K562 (cell line): ENCODE data around the gene ATP5F1D. TPM values are rescaled to one million over a fixed set of nuclear protein-coding genes. Genes with fewer than 3 reads are reported as not detected.

ENCODE experiments used
- ATAC-seq: fragments of 200-7000 bp; cut with Tn5 transposase; 3 replicates; pipeline ENCODE4 v1.9.1; 2020; ENCODE audit warnings: moderate library complexity
- BruUV-seq: library from RNA; stranded (reverse); fragments of 400-500 nt; replicated peaks from 2 replicates; lab custom pipeline; 2021; lab: Mats Ljungman, UMichigan
- CTCF ChIA-PET: fragments of 300-600 bp; formaldehyde crosslinking; extraction: SDS; loops from one replicate; lab custom pipeline; 2021; ENCODE audit warnings: low intra/inter-chr PET ratio; lab: Yijun Ruan, JAX
- POLR2A ChIA-PET: fragments of 300-600, 350-650 bp; sonication (Branson Sonifier 250); formaldehyde crosslinking; extraction: SDS; loops from one replicate; lab custom pipeline; 2021; ENCODE audit warnings: antibody characterized with exemption, inconsistent platforms; lab: Yijun Ruan, JAX
- DNase-seq, 4 experiments: peaks; one replicate each; pipeline versions ENCODE4 v3.0.0 to v3.0.0-alpha.2; 2011 to 2018; ENCODE audit warnings: low spot score in 3 of 4, mixed read lengths in 3 of 4; ENCODE audit errors: extremely low read depth in 1 of 4
- FAIRE-seq: peaks from 2 replicates; lab custom pipeline; 2011; peaks lifted over from hg19 to GRCh38; lab: Jason Lieb, UNC
- H2AFZ ChIP-seq: 2 replicates; pipeline ENCODE4 v1.6.0; 2011; ENCODE audit warnings: low read depth, low read length, control low read depth, inconsistent platforms
- H3K27ac ChIP-seq: fragments of 200-600 bp; 3 replicates; pipeline ENCODE4 v1.8.0; 2011; ENCODE audit warnings: low read depth, mild to moderate bottlenecking, control low read depth, inconsistent platforms, low read length, moderate library complexity, mixed read lengths; ENCODE audit errors: extremely low read depth
- H3K27me3 ChIP-seq, 2 experiments: fragments of 300-600 bp in 1 of 2; 2 replicates in 1 of 2; 3 replicates in 1 of 2; pipeline versions ENCODE4 v1.6.0 to v1.8.0; 2011; ENCODE audit warnings: inconsistent platforms in 2 of 2, low read length in 2 of 2, mild to moderate bottlenecking in 1 of 2, mixed read lengths in 1 of 2, moderate library complexity in 1 of 2; ENCODE audit not compliant: control insufficient read depth in 2 of 2, insufficient read depth in 2 of 2
- H3K36me3 ChIP-seq: fragments of 300-600 bp; 3 replicates; pipeline ENCODE4 v1.8.0; 2011; ENCODE audit warnings: mild to moderate bottlenecking, low read length, inconsistent platforms; ENCODE audit not compliant: control insufficient read depth, insufficient read depth
- H3K4me1 ChIP-seq, 2 experiments: fragments of 200-600 bp in 1 of 2; replicated peaks in 1 of 2; 2 replicates in 1 of 2; 3 replicates in 1 of 2; pipeline versions ENCODE4 v1.5.1 to v1.8.0; 2011; ENCODE audit warnings: inconsistent platforms in 2 of 2, low read length in 2 of 2, mild to moderate bottlenecking in 1 of 2, mixed read lengths in 1 of 2, moderate library complexity in 1 of 2; ENCODE audit not compliant: control insufficient read depth in 2 of 2, insufficient read depth in 2 of 2
- H3K4me2 ChIP-seq: 2 replicates; pipeline ENCODE4 v1.6.1; 2011; ENCODE audit warnings: low read length, control low read depth, inconsistent platforms, mixed read lengths; ENCODE audit not compliant: insufficient read depth
- H3K4me3 ChIP-seq: fragments of 200-600 bp; sonication (generic), shearing (Covaris generic); 2 replicates; pipeline ENCODE4 v1.5.1; 2016; ENCODE audit warnings: control low read depth, inconsistent platforms
- H3K79me2 ChIP-seq: fragments of 200-600 bp; 3 replicates; pipeline ENCODE4 v1.8.0; 2011; ENCODE audit warnings: low read length, inconsistent platforms; ENCODE audit not compliant: control insufficient read depth, insufficient read depth
- H3K9ac ChIP-seq, 2 experiments: 2 replicates each; pipeline versions ENCODE4 v1.6.0 to v1.6.1; 2011; ENCODE audit warnings: low read depth in 2 of 2, low read length in 2 of 2, control low read depth in 1 of 2, inconsistent platforms in 1 of 2, mild to moderate bottlenecking in 1 of 2, mixed read lengths in 1 of 2; ENCODE audit not compliant: insufficient read depth in 1 of 2
- H3K9me1 ChIP-seq: one replicate; pipeline ENCODE4 v1.6.0; 2011; ENCODE audit warnings: inconsistent platforms, mild to moderate bottlenecking, low read length, moderate library complexity; ENCODE audit not compliant: control insufficient read depth, insufficient read depth
- H3K9me3 ChIP-seq: replicated peaks from 2 replicates; pipeline ENCODE4 v1.5.1; 2011; ENCODE audit warnings: low read depth, low read length, inconsistent platforms; ENCODE audit not compliant: control insufficient read depth, insufficient read depth
- H4K20me1 ChIP-seq: replicated peaks from 2 replicates; pipeline ENCODE4 v1.6.1; 2011; ENCODE audit warnings: low read length, inconsistent platforms, mixed read lengths; ENCODE audit not compliant: control insufficient read depth, insufficient read depth
- BCOR ChIP-seq: fragments of 450-650 bp; IDR thresholded peaks from 2 replicates; pipeline ENCODE4 v1.6.1; 2016
- KDM1A ChIP-seq, 2 experiments: fragments of 450-650 bp; IDR thresholded peaks; 2 replicates each; pipeline ENCODE4 v1.6.1; 2016; ENCODE audit warnings: mild to moderate bottlenecking in 2 of 2
- YY1 ChIP-seq, 3 experiments: IDR thresholded peaks; 2 replicates each; pipeline ENCODE4 v1.6.1; 2011; ENCODE audit warnings: low read length in 2 of 3, mild to moderate bottlenecking in 2 of 3, moderate library complexity in 2 of 3, borderline replicate concordance in 1 of 3, control low read depth in 1 of 3, low read depth in 1 of 3; ENCODE audit not compliant: insufficient read depth in 3 of 3, insufficient replicate concordance in 2 of 3, control insufficient read depth in 1 of 3, insufficient read length in 1 of 3; ENCODE audit errors: extremely low read depth in 1 of 3
- ZNF347 ChIP-seq: fragments of 450-650 bp; formaldehyde crosslinking; IDR thresholded peaks from 2 replicates; pipeline ENCODE4 v1.4.0; 2020; ENCODE audit warnings: low read depth, mild to moderate bottlenecking, moderate library complexity
- WGBS: fragments of 100-300 bp; shearing (Covaris generic); methylation state at CpG from one replicate; pipeline ENCODE4 v1.1.6; 2016; ENCODE audit warnings: low coverage, mixed read lengths; ENCODE audit not compliant: insufficient coverage; ENCODE audit errors: missing lambda C conversion rate; 5-methylcytosine and 5-hydroxymethylcytosine counted together
- in situ Hi-C: fragments of 300-500 bp; cut with MboI; formaldehyde crosslinking; loops from 4 replicates; pipeline ENCODE4 v1.15.0; 2018; ENCODE audit warnings: inconsistent platforms, mixed read lengths
- intact Hi-C: fragments of 100-400 bp; cut with micrococcal nuclease; formaldehyde crosslinking; loops from 2 replicates; pipeline ENCODE4 v1.14.2; 2022
- polyA plus RNA-seq, 8 experiments: library from polyadenylated mRNA; depleted of rRNA in 4 of 8; stranded (reverse) in 5 of 8; unstranded in 3 of 8; fragments of >200 nt; fragmentation: Nextera tagmentation in 2 of 8; fragmentation: Illumina TruSeq in 1 of 8; extraction: Ambion mirVana in 2 of 8; extraction: Trizol in 1 of 8; gene quantifications; 2 replicates each; pipeline versions ENCODE4 v1.2.1 to v1.2.3, GENCODE V29; 2011 to 2014; ENCODE audit warnings: inconsistent platforms in 1 of 8, missing spikeins in 1 of 8
- total RNA-seq, 7 experiments: library from RNA; depleted of rRNA in 6 of 7; stranded (reverse); fragments of >200 nt in 6 of 7; fragmentation: Illumina TruSeq in 2 of 7; extraction: Trizol in 2 of 7; gene quantifications; 2 replicates each; pipeline versions ENCODE4 v1.2.1 to v1.2.3, GENCODE V29; 2011 to 2021; ENCODE audit warnings: low replicate concordance in 1 of 7

The ATP5F1D gene
- total and polyA plus RNA-seq, 9 of the 15 experiments (the other 6 are each of a cell fraction or from before 2014, with no cell fraction given), result 3.9 to 409 (median 36.8) TPM

GRCh38 chr19:1276628-1277022, 35.1 kb downstream of the ATP5F1D start:
- H4K20me1 ChIP-seq, result peaks cover 18% of the 10 kb centered on the region
- peaks cover 42 to 93% of the 10 kb centered on the region in 2 experiments for H3K4me1 ChIP-seq
- H3K9ac ChIP-seq, result peak overlapping the region; percentile 90 to 92
- POLR2A ChIA-PET, result interaction anchor here (0.7 to 2.2 kb wide), 3 partner anchors 7 to 164 kb away, joined by 3 to 7 read pairs (median 3); partner anchors contain the start of gene CIRBP
- H3K9me1 ChIP-seq, result no peaks in the 10 kb centered on the region
- peaks cover 75% of the 10 kb centered on the region for H3K36me3 ChIP-seq
- H3K4me3 ChIP-seq, result peak overlapping the region; percentile 68
- no peak overlapping the region for H2AFZ ChIP-seq
- in situ Hi-C loops, result loop anchor here (5.0 kb wide), 1 partner anchor 106 kb away; the partner anchor contains the start of gene NDUFS7
- H3K9me3 ChIP-seq, result no peaks in the 10 kb centered on the region
- no TSS peak for BruUV-seq
- no peak for DNase-seq
- intact Hi-C loops, result loop anchor here (10.0 kb wide), 1 partner anchor 168 kb away; no protein-coding TSS in a partner anchor
- H3K27me3 ChIP-seq, result no peaks in the 10 kb centered on the region
- CTCF ChIA-PET, result interaction anchor here (0.7 kb wide), 1 partner anchor 49 kb away, joined by 3 read pairs; no protein-coding TSS in a partner anchor
- TF ChIP-seq ZNF347 (CRISPR knock-in tag) (no peak), KDM1A (IDR thresholded peaks at IDR 0.05) (peak in 1 of 2 experiments; percentile 71), YY1 (IDR thresholded peaks at IDR 0.05; ENCODE audit: borderline replicate concordance in 1 of 3, control insufficient read depth in 1 of 3, extremely low read depth in 1 of 3, insufficient read depth in 3 of 3, insufficient read length in 1 of 3, insufficient replicate concordance in 2 of 3, low read depth in 1 of 3, low read length in 2 of 3) (peak in 1 of 3 experiments; percentile 12), BCOR (peak; percentile 76)
- H3K27ac ChIP-seq, result peak overlapping the region; percentile 92
- ATAC-seq, result no peak
- FAIRE-seq, result peak; percentile 6
- peak overlapping the region; percentile 88 for H3K4me2 ChIP-seq
- H3K79me2 ChIP-seq, result peaks cover 53% of the 10 kb centered on the region
- 43% methylated on average over 10 of the region's 10 CpGs for WGBS
